M059J (cell line): Measurements from ENCODE around the gene ZNF606. TPM values are rescaled to one million over a fixed set of nuclear protein-coding genes. Genes with fewer than 3 reads are reported as not detected.

Source experiments
- DNase-seq: peaks from one replicate; pipeline ENCODE4 v3.0.0-alpha.2; 2012; ENCODE audit warnings: low read depth
- total RNA-seq: library from RNA; depleted of rRNA; stranded (reverse); fragments of >200 nt; shearing (Covaris generic); gene quantifications from 2 replicates; pipeline ENCODE4 v1.2.3, GENCODE V29; 2014

Gene ZNF606
- total RNA-seq, 1 experiment from 2014 or later, result 13.4 TPM

DNA sequence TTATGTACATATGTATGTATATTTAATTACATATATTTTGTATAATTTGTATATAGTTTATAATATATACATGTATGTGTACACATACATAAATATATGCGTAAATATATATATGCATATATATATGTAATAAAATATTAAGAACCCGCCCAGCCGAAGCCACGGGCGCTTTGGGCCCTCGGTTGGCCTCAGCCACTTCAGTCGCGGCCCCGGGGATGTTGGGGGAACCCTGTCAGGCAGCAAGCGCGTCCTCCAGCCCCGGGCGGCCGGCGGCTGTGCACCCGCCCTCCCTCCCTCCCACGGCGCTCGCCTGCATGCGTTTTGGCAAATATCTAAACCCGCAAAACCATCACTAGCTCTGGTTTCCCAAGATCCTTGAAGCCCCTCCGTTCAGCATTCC, 7.9 kb upstream of the ZNF606 start:
- no peak for DNase-seq

DNA sequence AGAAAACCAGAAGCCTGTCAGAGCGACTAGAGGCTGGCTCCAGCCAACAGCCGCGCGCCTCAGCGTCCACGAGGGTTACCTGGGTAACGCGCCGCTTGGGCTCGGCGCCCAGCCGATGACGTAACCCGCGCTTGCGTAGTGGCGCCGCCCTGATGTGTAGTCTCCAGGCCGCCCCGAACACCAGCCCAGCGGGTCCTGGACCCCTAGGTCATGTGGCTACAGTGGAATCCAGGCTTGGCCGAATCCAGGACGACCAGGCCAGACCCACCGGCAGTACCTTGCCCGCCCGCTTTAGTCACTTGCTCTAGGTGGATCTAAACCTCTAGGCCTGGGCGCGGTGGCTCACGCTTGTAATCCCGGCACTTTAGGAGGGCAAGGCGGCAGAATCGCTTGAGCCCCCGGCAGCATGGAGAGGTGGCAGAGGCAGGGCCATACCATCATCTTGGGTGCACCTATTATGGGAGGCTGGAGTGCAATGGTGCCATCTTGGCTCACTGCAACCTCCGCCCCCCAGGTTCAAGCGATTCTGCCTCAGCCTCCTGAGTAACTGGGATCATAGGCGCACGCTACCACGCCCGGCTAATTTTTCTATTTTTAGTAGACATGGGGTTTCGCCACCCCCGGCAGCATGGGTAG, 7.2 kb upstream of the ZNF606 start:
- DNase-seq, result peak; percentile 62

DNA sequence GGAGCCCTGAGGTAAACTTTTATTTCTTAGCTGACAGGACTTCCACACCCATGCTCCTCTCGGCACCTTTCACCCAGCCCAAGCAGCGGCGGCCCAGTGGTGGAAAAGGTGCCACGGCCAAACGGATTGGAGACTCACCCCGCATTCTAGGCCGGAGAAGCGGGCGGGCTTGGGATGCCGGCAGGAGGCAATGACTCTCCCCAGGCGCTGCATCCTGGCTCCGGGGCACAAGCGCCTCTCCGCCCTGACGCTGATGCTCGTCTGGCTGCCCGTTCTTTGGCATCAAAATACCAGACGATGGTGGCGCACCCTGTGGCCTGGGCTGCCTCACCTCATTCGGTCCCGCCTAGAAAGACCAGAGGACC, 6.7 kb upstream of the ZNF606 start:
- peak; percentile 2 for DNase-seq

DNA sequence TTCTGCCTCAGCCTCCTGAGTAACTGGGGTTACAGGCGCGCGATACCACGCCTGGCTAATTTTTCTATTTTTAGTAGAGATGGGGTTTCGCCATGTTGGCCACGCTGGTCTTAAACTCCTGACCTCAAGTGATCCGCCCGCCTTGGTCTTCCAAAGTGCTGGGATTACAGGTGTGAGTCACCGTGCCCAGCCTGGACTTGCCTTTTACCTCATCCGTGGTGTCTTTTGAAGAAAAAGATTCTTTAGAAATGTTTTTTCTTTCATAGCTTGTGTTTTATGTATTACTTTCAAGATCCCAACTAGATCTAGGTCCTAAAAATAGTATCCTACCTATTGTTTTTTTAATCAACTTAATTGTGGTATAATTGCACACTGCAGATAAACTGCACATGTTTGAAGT, 6.3 kb upstream of the ZNF606 start:
- DNase-seq, result peak; percentile 23

DNA sequence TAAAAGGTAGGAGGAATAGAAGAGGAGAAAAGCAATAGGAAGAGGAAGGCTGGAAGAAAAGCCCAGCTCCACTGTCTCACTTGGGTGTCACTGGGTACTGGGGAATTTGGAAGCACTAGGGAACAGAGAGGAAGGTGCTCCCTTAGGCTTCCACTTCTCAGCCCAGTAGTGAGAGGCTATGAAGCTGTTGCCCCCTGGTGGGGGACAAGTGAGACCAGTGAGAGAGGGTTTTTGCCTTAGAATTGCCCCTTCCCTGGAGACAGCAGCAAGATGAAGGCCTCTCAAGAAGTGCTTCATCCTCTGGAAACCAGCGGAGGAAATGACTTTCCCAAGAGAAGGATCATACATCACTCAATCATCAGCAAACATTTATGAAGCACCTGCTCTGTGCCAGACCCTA, 4.7 kb upstream of the ZNF606 start:
- no peak for DNase-seq

DNA sequence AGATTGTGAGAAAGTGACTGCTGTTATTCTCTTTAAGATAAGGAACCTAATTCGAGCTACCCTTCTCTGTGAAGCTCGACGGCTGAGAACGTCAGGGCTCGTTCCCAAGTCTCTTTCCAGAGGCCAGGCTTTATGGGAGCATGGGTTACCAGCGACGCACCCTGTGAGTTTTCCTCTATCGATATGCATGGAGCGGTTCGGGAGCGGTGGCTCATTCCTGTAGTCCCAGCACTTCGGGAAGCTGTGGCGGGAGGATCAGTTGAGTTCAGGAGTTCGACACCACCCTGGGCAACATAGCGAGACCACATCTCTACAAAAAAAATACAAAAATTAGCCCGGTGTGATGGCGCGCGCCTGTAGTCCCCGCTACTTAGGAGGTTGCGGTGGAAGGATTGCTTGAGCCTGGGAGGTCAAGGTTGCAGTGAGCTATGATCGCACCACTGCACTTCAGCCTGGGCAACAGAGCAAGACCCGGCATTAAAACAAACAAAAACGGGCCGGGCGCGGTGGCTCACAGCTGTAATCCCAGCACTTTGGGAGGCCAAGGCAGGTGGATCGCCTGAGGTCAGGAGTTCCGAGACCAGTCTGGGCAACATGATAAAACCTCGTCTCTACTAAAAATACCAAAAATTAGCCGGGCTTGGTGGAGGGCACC, 681 bp upstream of the ZNF606 start:
- DNase-seq, result peak; percentile 21

DNA sequence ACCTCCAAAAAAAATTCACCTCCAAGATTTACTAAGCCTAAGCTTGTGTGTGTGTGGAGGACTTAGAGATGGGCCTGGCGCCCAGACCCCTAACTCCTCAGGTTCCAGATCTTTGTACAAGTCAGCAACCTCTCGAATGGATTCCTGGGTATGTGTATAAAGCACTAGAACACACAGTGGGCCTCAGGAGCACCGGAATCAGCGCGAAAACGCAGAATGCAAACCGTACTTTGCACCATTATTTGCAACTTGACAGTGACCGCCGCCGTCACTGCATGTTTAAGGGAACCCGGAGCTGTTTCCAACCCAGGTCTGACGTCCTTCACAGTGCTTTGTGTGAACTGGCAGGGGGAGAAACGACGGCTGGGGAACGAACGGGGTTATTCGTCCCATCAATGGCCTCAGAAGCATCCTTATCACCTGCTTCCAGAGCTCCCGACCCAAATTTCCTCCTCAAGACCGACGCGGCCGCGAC, 688 bp downstream of the ZNF606 start:
- DNase-seq, result peak; percentile 32

DNA sequence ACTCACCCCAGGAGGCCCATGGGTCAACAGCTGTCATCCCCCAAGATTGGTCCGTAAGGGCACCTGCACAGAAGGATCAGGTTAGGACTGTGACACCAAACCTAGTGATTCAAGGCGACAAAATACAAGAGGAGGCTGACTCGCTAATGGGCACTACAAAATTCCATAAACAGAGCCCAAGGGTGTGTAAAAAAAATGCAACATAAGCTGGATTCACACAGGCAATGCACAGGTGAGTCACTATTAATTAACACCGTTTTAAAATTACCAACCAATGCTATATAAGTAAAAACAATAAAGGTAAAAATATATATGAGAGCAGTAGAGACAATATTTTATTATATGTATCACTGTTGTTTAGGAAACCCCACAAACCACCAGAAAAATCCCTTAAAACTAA, 1.9 kb downstream of the ZNF606 start:
- DNase-seq, result no peak

DNA sequence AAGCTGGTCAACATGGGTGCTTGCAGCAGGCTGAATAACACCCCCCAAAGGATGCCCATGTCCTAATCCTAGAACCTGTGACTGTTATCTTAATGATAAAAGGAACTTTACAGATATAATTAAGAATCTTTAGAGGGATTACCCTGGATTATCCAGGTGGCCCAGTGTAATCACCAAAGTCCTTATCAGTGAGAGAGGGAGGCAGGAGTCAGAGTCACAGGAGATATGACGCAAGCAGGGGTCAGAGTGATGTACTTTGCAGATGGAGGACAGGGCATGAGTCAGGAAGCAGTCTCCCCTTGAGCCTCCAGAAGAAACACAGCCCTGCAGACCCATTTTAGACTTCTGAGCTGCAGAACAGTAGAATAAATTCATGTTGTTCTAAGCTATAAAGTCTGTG, 9.8 kb downstream of the ZNF606 start:
- DNase-seq, result no peak

DNA sequence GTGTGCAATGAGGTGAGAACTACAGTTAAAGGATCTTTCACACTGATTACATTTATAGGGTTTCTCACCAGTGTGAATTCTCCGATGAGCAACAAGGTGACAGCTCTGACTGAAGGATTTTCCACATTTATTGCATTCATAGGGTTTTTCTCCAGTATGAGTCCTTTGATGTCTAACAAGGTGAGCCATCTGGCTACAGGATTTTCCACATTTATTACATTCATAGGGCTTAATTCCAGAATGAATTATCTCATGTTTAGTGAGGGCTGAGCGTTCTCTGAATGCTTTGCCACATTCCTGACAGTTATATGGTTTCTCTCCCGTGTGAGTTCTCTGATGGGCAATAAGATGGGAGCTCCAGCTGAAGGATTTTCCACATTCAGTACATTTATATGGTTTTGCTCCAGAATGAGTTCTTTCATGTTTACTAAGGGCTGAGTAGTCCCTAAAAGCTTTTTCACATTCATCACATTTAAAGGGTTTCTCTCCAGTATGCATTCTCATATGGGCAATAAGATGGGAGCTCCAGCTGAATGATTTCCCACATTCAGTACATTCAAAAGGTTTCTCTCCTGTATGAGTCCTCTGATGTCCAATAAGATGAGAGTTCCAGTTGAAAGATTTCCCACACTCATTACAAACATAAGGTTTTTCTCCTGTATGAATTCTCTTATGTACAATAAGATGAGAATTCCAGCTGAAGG, 23.9 kb downstream of the ZNF606 start:
- DNase-seq, result peak; percentile 7

DNA sequence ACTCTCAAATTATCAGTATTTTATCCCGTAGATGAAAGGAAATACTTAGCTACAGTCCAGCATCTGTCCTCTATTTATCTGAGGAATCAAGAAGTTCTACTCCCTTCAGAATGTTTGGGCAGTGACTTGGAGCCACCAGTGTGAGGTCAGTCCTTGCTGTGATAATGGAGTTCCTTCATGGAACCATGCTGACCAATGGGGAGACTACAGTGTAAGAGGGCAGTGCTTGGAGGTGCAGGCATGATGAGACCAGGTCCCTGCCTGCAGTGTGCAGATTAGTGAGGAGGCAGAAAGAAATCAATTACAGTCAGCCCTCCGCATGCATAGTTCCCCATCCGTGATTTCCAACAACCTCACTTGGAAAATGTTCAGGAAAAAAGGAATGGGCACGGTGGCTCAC, 28.2 kb downstream of the ZNF606 start, which contains the start of gene C19orf18:
C19orf18 (minus strand) TSS at position 101 of the 400 bp plus-strand sequence. CDS start 102 bp downstream, outside the sequence.
- no peak for DNase-seq

DNA sequence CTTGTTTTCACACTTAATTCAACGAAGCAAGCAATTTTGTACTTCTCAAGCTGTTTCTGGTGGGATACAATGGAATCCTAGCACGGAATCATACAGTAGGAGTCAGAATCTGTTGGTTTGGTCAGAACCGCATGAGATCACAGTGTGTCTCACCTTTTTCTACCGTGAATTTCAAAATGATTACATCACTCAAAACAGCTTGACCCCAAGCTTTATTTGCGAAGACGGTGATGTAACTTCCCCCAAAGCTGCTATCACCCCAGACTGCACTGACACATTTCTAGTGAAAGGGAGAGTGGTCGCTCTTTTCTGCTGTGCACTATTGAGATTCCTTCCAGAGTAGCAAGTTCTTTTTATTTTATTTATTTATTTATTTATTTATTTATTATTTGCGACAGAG, 37.9 kb downstream of the ZNF606 start:
- DNase-seq, result no peak

DNA sequence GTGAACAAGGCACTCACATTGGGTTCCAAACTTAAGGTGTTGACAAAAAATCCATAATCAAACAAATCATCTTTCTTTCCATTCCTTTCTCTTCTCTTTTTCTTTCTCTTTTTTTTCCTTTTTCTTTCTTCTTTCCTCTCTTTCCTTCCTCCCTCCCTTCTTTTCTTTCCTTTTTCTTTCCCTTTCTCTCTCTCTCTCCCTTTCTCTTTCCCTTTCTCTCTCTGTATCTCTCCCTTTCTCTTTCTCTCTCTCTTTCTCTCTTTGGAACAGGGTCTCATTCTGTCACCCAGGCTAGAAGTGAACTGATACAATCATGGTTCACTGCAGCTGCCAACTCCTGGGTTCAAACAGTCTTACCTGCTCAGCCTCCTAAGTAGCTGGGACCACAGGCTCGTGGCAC, 40.8 kb downstream of the ZNF606 start:
- DNase-seq, result no peak

DNA sequence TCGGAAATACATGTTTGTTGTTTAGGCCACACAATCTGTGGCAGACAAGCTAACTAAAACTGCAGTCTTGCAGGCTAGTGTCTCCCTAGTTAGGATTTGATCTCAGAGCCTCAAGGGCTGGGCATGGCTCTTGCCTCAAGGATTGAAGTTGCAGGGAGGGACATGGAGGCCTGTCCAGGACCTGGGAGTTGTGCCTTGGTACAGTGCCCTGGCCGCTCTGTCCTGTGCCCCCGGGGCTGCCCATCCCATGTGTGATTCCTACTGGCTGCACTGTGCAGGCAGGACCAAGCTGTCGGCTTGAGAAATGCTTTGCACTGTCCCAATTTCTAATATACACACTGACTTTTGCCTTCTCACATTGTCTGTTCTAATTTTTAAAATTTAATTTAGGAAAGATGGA, 47.6 kb downstream of the ZNF606 start:
- DNase-seq, result no peak

DNA sequence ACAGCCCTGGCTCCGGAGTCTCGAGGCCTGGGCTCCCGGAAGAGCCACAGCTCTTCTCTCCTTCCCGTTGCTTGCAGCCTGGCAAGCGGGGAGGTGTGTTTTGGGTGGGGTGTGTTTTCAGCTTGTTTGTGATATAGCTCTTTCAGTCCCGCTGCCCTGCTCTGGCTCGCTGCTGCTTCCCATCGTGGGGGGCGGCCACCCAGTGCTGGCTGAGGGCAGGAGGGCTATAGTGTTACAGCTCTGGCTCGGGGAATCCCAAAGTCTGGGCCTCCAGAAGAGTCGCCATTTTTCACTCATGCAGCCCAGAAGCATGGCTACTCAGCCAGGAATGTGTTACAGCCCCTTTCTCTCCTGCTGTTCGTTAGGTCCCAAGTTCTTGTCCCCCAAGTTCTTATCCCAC, 52.9 kb downstream of the ZNF606 start:
- no peak for DNase-seq

DNA sequence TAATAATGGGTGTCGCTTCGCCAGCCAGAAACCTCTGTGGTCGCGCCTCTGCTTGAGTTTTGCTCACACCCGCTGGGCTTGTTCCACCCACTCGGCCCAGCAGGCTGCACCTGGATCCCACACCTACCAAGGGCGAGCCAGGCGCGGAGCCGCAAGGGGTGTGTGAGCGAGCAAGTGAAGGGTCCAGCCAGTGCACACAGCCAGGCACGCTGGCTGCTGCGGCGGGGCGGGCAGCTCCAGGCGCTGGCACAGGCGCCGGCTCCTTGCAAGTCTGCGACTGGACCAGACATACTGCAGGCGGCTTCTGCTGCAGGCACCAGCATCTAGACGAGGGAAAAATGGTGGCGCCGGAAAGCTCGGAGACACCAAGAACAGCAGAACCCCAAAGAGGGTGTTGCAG, 53.3 kb downstream of the ZNF606 start:
- DNase-seq, result no peak

DNA sequence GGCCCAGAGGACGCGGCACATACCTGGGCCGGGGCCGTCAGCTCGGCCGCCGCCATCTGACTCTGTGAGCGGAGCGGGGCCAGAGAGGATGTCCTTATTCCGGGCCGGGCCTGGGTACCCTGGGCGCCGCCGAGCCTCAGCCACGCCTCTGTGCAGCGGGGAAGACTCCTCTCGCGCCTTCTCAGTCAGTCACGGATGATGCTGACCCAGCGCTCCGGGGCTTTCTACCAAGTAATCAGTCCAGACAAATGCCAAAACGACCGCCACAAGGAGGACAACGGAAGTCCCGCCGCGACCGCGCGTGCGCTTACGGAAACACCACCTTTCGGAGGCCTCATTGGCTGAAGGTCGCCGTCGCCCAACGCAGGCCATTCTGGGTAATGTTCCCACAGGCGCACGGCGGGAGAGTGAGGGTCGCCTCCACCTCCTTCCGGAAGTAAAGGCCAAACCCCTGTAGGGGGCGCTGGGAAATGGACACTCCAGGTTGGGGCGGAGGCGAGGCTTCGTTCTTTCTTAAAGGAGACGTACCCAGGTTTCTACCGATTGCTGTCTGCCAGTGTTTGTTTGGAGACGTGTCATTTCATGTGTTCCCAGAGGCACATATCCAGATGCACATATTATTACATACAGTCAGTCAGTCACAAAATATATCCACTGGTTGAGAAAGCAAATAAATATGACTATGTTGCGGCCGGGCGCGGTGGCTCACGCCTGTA, 55.0 kb downstream of the ZNF606 start, which contains the start of gene ZNF256:
ZNF256 (minus strand) TSS at position 288 of the 716 bp plus-strand sequence; CDS start at position 56, 232 bp downstream.
- DNase-seq, result peak; percentile 96

DNA sequence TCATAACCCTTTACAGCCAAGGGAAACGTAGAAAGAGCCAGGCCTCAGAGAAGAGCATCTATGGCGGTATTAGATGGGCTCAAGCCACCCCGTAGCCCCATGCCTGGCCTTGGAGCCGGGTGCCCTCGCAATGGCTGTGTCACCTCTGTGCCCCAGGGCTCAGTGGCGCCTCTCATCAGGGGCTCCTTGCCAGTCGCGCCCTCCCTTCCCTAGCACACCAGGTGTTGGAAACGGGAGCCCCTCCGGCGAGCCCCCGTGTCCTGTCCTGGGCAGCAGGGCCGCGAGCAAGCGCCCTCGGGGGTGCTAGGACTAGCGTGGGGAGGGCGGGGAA, 55.6 kb downstream of the ZNF606 start:
- DNase-seq, result no peak

DNA sequence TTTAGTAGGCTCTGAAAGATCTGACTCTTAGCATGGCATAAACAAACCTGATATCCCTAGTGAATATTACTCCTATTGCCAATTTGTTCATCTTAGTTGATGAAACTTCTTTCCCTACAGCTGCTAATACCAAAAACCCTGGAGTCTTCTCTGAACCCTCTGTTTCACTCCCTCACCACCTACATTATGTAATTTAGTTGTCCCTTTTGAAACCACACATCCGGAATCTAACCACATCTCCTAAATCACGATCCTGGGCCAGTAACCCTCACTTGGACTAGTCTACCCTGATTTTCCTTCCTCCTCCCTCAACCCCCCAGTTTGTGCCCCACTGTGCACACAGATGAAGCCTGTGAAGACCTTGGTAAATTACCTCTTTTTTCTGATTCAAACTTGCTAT, 56.3 kb downstream of the ZNF606 start:
- no peak for DNase-seq

DNA sequence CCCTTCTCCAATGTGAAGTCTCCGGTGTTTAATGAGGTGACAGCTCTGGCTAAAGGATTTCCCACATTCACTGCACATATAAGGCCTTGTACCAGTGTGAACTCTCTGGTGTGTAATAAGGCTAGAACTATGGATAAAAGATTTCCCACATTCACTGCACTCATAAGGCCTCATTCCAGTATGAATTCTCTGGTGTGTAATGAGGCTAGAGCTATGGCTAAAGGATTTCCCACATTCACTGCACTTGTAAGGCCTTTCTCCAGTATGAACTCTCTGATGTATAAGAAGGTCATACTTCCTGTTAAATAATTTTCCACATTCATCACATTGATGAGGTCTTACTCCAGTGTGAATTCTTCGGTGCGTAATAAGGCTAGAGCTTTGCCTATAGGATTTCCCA, 61.0 kb downstream of the ZNF606 start:
- DNase-seq, result no peak

DNA sequence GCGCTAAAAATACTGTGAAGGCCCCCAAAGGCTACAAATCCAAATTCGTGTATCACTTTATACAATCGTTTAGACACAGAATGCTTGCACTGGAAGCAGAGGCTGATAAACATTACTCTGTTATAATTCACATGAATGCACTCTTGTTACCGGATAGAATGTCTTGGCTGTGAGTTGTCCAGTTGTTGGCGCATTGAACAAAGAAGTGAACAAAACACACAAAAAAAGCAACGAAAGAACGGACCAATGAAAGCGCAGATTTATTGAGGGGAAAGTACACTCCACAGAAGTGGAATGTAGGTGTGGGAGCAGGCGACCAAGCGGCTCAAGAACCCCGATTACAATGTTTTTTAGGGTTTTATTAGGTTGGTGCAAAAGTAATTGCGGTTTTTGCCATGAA, 66.9 kb downstream of the ZNF606 start:
- DNase-seq, result no peak
